SK-N-SH (cell line): ENCODE measurements around the gene RER1. TPM values are rescaled to one million over a fixed set of nuclear protein-coding genes. Genes with fewer than 3 reads are reported as not detected.

ENCODE experiments used
- CTCF ChIA-PET: fragments of 300-600, 350-600 bp; formaldehyde crosslinking; extraction: SDS; loops from one replicate; lab custom pipeline; 2021; lab: Yijun Ruan, JAX
- POLR2A ChIA-PET: fragments of 350-600 bp; sonication (Branson Sonifier 250); formaldehyde crosslinking; extraction: SDS; loops from one replicate; lab custom pipeline; 2020; ENCODE audit warnings: antibody characterized with exemption, inconsistent platforms; lab: Yijun Ruan, JAX
- DNase-seq: peaks from one replicate; pipeline ENCODE4 v3.0.0; 2012
- H2AFZ ChIP-seq: fragments of 200-600 bp; sonication (generic); 2 replicates; pipeline ENCODE4 v1.8.1; 2016; ENCODE audit warnings: antibody characterized with exemption, mild to moderate bottlenecking, low read depth
- H3F3A ChIP-seq: fragments of 200-600 bp; sonication (generic); replicated peaks from 2 replicates; pipeline ENCODE3; 2016; ENCODE audit warnings: antibody characterized with exemption, mild to moderate bottlenecking; ENCODE audit not compliant: insufficient read depth
- H3K27ac ChIP-seq, 2 experiments: fragments of 200-500 bp in 1 of 2; fragments of 200-600 bp in 1 of 2; sonication (Bioruptor generic) in 1 of 2; sonication (generic), shearing (Covaris generic) in 1 of 2; 2 replicates each; pipeline versions ENCODE4 v1.5.1 to v1.6.1; 2014 to 2016; ENCODE audit warnings: low read depth in 2 of 2, inconsistent platforms in 1 of 2, low read length in 1 of 2, mild to moderate bottlenecking in 1 of 2, mixed read lengths in 1 of 2
- H3K27me3 ChIP-seq: fragments of 200-600 bp; sonication (generic), shearing (Covaris generic); 2 replicates; pipeline ENCODE4 v1.6.1; 2016; ENCODE audit warnings: mixed run types; ENCODE audit not compliant: insufficient read depth
- H3K36me3 ChIP-seq, 2 experiments: fragments of 200-500 bp in 1 of 2; fragments of 200-600 bp in 1 of 2; sonication (Bioruptor generic) in 1 of 2; sonication (generic) in 1 of 2; replicated peaks in 1 of 2; 2 replicates each; pipeline versions ENCODE3 to v1.5.1; 2014 to 2016; ENCODE audit warnings: low read length in 1 of 2, mild to moderate bottlenecking in 1 of 2; ENCODE audit not compliant: insufficient read depth in 2 of 2, control insufficient read depth in 1 of 2
- H3K4me1 ChIP-seq, 2 experiments: fragments of 200-500 bp in 1 of 2; fragments of 200-600 bp in 1 of 2; sonication (Bioruptor generic) in 1 of 2; sonication (generic), shearing (Covaris generic) in 1 of 2; 2 replicates each; pipeline versions ENCODE4 v1.5.1 to v1.6.1; 2014 to 2016; ENCODE audit warnings: low read depth in 1 of 2, low read length in 1 of 2, mixed run types in 1 of 2; ENCODE audit not compliant: insufficient read depth in 2 of 2, control insufficient read depth in 1 of 2
- H3K4me2 ChIP-seq: fragments of 200-600 bp; sonication (generic), shearing (Covaris generic); 2 replicates; pipeline ENCODE4 v1.6.1; 2017; ENCODE audit warnings: mixed run types
- H3K4me3 ChIP-seq, 2 experiments: fragments of 200-500 bp in 1 of 2; fragments of 200-600 bp in 1 of 2; sonication (Bioruptor generic) in 1 of 2; sonication (generic), shearing (Covaris generic) in 1 of 2; 2 replicates each; pipeline versions ENCODE4 v1.5.1 to v1.8.1; 2014 to 2016; ENCODE audit warnings: low read depth in 2 of 2, inconsistent platforms in 1 of 2, low read length in 1 of 2, mild to moderate bottlenecking in 1 of 2, mixed read lengths in 1 of 2, moderate library complexity in 1 of 2
- H3K79me2 ChIP-seq: fragments of 200-600 bp; sonication (generic); 2 replicates; pipeline ENCODE4 v1.8.1; 2017; ENCODE audit warnings: mild to moderate bottlenecking; ENCODE audit not compliant: insufficient read depth
- H3K9ac ChIP-seq: fragments of 200-600 bp; sonication (generic); 2 replicates; pipeline ENCODE4 v1.6.1; 2017; ENCODE audit warnings: mixed run types
- H3K9me2 ChIP-seq: fragments of 200-600 bp; sonication (generic); 2 replicates; pipeline ENCODE4 v1.6.1; 2017; ENCODE audit warnings: mixed run types
- H3K9me3 ChIP-seq: fragments of 200-600 bp; sonication (generic); 2 replicates; pipeline ENCODE4 v1.6.1; 2017; ENCODE audit warnings: mixed run types, mild to moderate bottlenecking, moderate library complexity
- H4K20me1 ChIP-seq: fragments of 200-600 bp; sonication (generic); 2 replicates; pipeline ENCODE4 v1.6.1; 2017; ENCODE audit warnings: mild to moderate bottlenecking, mixed run types; ENCODE audit not compliant: insufficient read depth
- FOSL2 ChIP-seq: IDR thresholded peaks from 2 replicates; pipeline ENCODE4 v1.4.0; 2012; ENCODE audit warnings: low read depth, mild to moderate bottlenecking, moderate library complexity, borderline replicate concordance
- FOXJ3 ChIP-seq: sonication (generic); formaldehyde crosslinking; IDR thresholded peaks from 2 replicates; pipeline ENCODE4 v1.5.1; 2020; ENCODE audit warnings: mild to moderate bottlenecking, missing genetic modification reagents
- GABPA ChIP-seq: IDR thresholded peaks from 2 replicates; pipeline ENCODE4 v1.4.0; 2012; ENCODE audit warnings: low read depth, mild to moderate bottlenecking
- JUND ChIP-seq: IDR thresholded peaks from 2 replicates; pipeline ENCODE4 v1.4.0; 2012
- MEF2A ChIP-seq: IDR thresholded peaks from 2 replicates; pipeline ENCODE4 v1.4.0; 2012; ENCODE audit warnings: low read depth, borderline replicate concordance
- NRF1 ChIP-seq: IDR thresholded peaks from 2 replicates; pipeline ENCODE4 v1.6.1; 2012; ENCODE audit warnings: low read depth, mild to moderate bottlenecking, low read length
- POLR2AphosphoS5 ChIP-seq: IDR thresholded peaks from 2 replicates; pipeline ENCODE4 v1.6.1; 2012; ENCODE audit warnings: low read depth, low read length
- RAD21 ChIP-seq: IDR thresholded peaks from 2 replicates; pipeline ENCODE4 v1.6.1; 2012; ENCODE audit warnings: mild to moderate bottlenecking, low read length
- RCOR1 ChIP-seq: fragments of 150-350 bp; IDR thresholded peaks from 2 replicates; pipeline ENCODE4 v1.6.1; 2017; ENCODE audit warnings: antibody characterized with exemption, low read length
- RFX5 ChIP-seq: IDR thresholded peaks from 2 replicates; pipeline ENCODE4 v1.6.1; 2012; ENCODE audit warnings: mild to moderate bottlenecking, improper control_type of control experiment, low read length
- SMC3 ChIP-seq: IDR thresholded peaks from 2 replicates; pipeline ENCODE4 v1.6.1; 2012; ENCODE audit warnings: low read depth, low read length, improper control_type of control experiment
- TEAD4 ChIP-seq: IDR thresholded peaks from 2 replicates; pipeline ENCODE4 v1.4.0; 2012; ENCODE audit warnings: mild to moderate bottlenecking, borderline replicate concordance; ENCODE audit not compliant: insufficient read depth
- USF1 ChIP-seq: IDR thresholded peaks from 2 replicates; pipeline ENCODE4 v1.4.0; 2012; ENCODE audit warnings: low read depth, borderline replicate concordance
- USF2 ChIP-seq: fragments of 150-350 bp; IDR thresholded peaks from 2 replicates; pipeline ENCODE4 v1.6.1; 2017; ENCODE audit warnings: antibody characterized with exemption, low read length, low read depth, borderline replicate concordance
- ZBTB33 ChIP-seq: IDR thresholded peaks from 2 replicates; pipeline ENCODE4 v1.4.0; 2012; ENCODE audit warnings: low read depth, borderline replicate concordance
- WGBS: methylation state at CpG from one replicate; pipeline ENCODE4 v1.1.6; 2017; ENCODE audit warnings: low lambda C conversion rate; 5-methylcytosine and 5-hydroxymethylcytosine counted together
- polyA plus RNA-seq, 3 experiments: library from polyadenylated mRNA; depleted of rRNA; stranded (reverse); fragments of >200 nt; gene quantifications; 2 replicates each; pipeline ENCODE4 v1.2.3, GENCODE V29; 2012
- TF ChIP-seq, protein P1 (sequence below): IDR thresholded peaks from 2 replicates; pipeline ENCODE4 v1.6.1; 2012; ENCODE audit warnings: mild to moderate bottlenecking, low read depth, low read length, moderate library complexity

RER1 gene
- polyA plus RNA-seq, 1 of the 3 experiments (the other 2 are of a cell fraction) = 181 TPM

DNA sequence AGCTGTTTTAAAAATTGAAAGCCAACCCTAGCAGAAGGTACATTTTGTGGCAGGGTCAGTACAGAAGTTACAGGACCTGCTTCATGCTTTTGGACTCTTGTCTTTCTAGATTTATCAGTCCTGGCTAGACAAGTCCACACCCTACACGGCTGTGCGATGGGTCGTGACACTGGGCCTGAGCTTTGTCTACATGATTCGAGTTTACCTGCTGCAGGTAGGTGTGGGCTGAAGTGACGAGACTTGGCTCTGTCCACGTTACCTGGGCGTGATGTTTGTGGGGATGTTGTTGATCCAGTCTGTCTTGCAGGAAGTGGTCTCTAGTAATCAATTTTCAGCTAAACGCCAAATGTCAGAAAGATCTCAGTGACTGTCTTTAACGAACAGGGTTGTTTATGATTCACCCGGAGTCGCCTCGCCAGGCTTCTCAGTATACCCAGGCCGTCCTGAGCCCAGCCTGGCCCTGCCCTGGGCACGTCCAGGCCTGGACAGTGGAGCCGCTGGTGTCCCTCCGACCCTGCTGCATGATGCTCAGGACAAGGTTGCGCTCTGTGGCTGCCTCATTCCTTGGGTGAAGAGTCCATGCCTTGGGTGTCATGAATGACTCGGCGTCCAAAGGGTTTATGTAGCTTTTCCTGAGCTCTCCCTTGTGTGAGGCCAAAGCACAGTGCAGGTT, 5.5 kb downstream of the RER1 start:
- peaks cover 14% of the 10 kb centered on the region for H3F3A ChIP-seq
- peaks cover 29 to 84% of the 10 kb centered on the region in 2 experiments for H3K36me3 ChIP-seq
- H3K9me3 ChIP-seq = no peaks in the 10 kb centered on the region
- peaks cover 0 to 18% of the 10 kb centered on the region in 2 experiments; a peak in 2 of 4 replicates for H3K4me1 ChIP-seq
- H3K27ac ChIP-seq = no peak overlapping the region; a peak in 1 of 4 replicates
- H3K4me3 ChIP-seq = no peak overlapping the region
- no peak overlapping the region for H2AFZ ChIP-seq
- H3K4me2 ChIP-seq = no peak overlapping the region
- POLR2A ChIA-PET = no interaction called here
- 95% methylated on average over 16 of the region's 19 CpGs for WGBS
- peaks cover 73% of the 10 kb centered on the region for H3K79me2 ChIP-seq
- no peaks in the 10 kb centered on the region for H3K9me2 ChIP-seq
- CTCF ChIA-PET = interaction anchor here (1.6 to 2.8 kb wide), 2 partner anchors 16 to 202 kb away, joined by 9 read pairs; partner anchors contain the start of gene FAAP20
- H3K27me3 ChIP-seq = no peaks in the 10 kb centered on the region
- TF ChIP-seq NRF1 (no peak), RFX5 (no peak), FOXJ3 (CRISPR knock-in tag) (no peak), RCOR1 (no peak), TEAD4 (no peak), JUND (no peak), POLR2AphosphoS5 (no peak), RAD21 (no peak), USF1 (no peak), SMC3 (no peak), USF2 (no peak), FOSL2 (no peak), ZBTB33 (no peak), GABPA (no peak), MEF2A (no peak)
- TF ChIP-seq, protein P1, sequence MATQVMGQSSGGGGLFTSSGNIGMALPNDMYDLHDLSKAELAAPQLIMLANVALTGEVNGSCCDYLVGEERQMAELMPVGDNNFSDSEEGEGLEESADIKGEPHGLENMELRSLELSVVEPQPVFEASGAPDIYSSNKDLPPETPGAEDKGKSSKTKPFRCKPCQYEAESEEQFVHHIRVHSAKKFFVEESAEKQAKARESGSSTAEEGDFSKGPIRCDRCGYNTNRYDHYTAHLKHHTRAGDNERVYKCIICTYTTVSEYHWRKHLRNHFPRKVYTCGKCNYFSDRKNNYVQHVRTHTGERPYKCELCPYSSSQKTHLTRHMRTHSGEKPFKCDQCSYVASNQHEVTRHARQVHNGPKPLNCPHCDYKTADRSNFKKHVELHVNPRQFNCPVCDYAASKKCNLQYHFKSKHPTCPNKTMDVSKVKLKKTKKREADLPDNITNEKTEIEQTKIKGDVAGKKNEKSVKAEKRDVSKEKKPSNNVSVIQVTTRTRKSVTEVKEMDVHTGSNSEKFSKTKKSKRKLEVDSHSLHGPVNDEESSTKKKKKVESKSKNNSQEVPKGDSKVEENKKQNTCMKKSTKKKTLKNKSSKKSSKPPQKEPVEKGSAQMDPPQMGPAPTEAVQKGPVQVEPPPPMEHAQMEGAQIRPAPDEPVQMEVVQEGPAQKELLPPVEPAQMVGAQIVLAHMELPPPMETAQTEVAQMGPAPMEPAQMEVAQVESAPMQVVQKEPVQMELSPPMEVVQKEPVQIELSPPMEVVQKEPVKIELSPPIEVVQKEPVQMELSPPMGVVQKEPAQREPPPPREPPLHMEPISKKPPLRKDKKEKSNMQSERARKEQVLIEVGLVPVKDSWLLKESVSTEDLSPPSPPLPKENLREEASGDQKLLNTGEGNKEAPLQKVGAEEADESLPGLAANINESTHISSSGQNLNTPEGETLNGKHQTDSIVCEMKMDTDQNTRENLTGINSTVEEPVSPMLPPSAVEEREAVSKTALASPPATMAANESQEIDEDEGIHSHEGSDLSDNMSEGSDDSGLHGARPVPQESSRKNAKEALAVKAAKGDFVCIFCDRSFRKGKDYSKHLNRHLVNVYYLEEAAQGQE = no peak
- peaks cover 44% of the 10 kb centered on the region for H4K20me1 ChIP-seq
- H3K9ac ChIP-seq = no peak overlapping the region
- no peak for DNase-seq
